GM12891 (cell line): ENCODE results near the gene ZBTB16.

Experiments
- PAX5 ChIP-seq: IDR thresholded peaks from 2 replicates; pipeline ENCODE4 v1.6.1; 2011; ENCODE audit warnings: low read length, moderate library complexity, mild to moderate bottlenecking; ENCODE audit not compliant: insufficient read depth, severe bottlenecking
- POLR2A ChIP-seq: IDR thresholded peaks from 2 replicates; pipeline ENCODE4 v1.6.1; 2011; ENCODE audit warnings: low read depth, low read length, control low read depth
- POLR2AphosphoS5 ChIP-seq: IDR thresholded peaks from 2 replicates; pipeline ENCODE4 v1.6.1; 2011; ENCODE audit warnings: low read depth, low read length, control low read depth
- SPI1 ChIP-seq: IDR thresholded peaks from 2 replicates; pipeline ENCODE4 v1.6.1; 2011; ENCODE audit warnings: low read depth, low read length, control low read depth
- TAF1 ChIP-seq: IDR thresholded peaks from 2 replicates; pipeline ENCODE4 v1.6.1; 2011; ENCODE audit warnings: low read depth, low read length, control low read depth

DNA sequence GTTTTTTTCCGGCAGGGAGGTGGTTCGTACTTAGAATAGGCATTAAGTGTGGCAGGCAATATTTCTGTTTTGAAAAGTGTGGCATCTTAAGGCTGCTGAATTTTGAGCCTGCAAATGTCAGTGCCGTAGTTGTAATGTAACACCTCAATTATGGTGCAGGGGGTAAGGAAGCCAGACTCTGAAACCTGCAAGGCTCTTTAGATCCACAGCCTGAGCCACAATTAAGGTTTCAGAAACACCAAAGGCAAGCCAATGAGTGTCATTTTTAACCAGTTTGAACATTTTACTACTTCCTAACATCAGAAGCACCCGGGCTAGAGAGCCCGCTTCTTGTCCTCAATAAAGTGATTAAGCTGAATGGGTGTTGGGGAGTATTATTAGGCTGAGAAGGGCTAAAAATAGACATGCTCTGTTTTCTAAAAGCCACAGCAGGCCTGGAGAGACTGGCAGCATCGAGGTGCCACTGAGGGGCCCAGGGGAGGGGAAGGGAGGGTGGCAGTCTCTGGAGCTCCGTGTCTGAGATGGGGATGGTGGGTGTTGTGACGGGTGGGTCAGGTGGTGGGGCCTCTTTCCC is 113.4 kb downstream of the ZBTB16 start:
- no peak for TF ChIP-seq POLR2A
- no peak for TF ChIP-seq SPI1
- TF ChIP-seq POLR2AphosphoS5: no peak
- no peak for TF ChIP-seq TAF1
- no peak for TF ChIP-seq PAX5
